Suprapubic skin (tissue), 3 donors: Measurements from ENCODE around the gene HOXB9.

Experiments
- POLR2A ChIP-seq, 2 donors: fragments of 450-650 bp; IDR thresholded peaks; one replicate each; pipeline ENCODE4 v1.6.1; 2017; ENCODE audit warnings: antibody characterized with exemption in 2 of 2, mild to moderate bottlenecking in 2 of 2, moderate library complexity in 2 of 2
- TF ChIP-seq, protein P1 (sequence below), 2 donors: fragments of 200-600 bp in 1 of 2; fragments of 450-650 bp in 1 of 2; sonication (generic) in 1 of 2; IDR thresholded peaks; one replicate each; pipeline ENCODE4 v1.5.1; 2016 to 2019; ENCODE audit warnings: antibody characterized with exemption in 2 of 2, mild to moderate bottlenecking in 1 of 2, moderate library complexity in 1 of 2

DNA sequence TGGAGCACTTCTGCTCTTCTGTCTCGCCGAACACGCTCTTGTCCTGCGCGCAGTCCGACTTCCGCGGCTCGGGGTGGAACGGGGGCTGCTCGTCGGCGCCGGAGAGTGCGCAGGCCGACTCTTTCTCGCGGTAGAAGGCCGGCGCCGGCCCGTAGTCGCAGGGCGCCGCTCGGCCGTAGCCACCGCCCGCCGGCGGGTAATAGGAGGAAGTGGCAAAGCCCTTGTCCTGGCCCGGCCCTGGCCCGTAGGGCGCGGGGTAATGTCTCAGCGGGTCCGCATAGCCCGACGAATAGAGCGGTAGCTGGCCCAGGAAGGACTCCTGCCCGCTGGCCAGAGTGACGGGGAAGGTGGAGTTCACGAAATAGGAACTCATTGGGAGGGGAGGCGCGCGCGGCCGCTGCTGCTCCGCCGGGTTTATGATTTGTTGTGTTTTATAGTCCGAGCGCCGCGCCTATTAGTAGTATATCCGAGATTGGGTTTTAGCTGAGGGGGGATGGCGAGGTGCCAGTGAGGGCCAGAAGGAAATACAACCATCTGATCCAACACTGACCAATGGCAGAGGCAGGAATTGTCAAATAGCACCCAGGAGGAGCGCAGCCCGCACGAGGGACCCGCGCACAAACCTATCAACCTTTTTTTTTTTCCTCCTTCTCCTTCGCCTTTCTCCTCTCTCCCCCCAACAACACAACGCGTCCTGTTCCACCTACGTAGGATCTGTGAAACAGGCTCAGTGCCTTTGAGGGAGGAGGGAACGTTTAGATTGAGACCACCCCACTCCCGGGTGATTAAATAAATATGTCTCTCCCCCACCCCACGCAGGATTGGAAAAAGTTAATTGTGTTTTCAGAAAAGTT lies 28.2 kb downstream of the HOXB9 start:
- TF ChIP-seq, protein P1, sequence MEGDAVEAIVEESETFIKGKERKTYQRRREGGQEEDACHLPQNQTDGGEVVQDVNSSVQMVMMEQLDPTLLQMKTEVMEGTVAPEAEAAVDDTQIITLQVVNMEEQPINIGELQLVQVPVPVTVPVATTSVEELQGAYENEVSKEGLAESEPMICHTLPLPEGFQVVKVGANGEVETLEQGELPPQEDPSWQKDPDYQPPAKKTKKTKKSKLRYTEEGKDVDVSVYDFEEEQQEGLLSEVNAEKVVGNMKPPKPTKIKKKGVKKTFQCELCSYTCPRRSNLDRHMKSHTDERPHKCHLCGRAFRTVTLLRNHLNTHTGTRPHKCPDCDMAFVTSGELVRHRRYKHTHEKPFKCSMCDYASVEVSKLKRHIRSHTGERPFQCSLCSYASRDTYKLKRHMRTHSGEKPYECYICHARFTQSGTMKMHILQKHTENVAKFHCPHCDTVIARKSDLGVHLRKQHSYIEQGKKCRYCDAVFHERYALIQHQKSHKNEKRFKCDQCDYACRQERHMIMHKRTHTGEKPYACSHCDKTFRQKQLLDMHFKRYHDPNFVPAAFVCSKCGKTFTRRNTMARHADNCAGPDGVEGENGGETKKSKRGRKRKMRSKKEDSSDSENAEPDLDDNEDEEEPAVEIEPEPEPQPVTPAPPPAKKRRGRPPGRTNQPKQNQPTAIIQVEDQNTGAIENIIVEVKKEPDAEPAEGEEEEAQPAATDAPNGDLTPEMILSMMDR (IDR thresholded peaks at IDR 0.05), result no peak
- no peak for TF ChIP-seq POLR2A (IDR thresholded peaks at IDR 0.05)
